ENCODE measurements around the gene LPIN2. TPM values are rescaled to one million over a fixed set of nuclear protein-coding genes. Genes with fewer than 3 reads are reported as not detected.

LPIN2 gene
- total RNA-seq, 1 donor from 2014 or later = 87.9 TPM

DNA sequence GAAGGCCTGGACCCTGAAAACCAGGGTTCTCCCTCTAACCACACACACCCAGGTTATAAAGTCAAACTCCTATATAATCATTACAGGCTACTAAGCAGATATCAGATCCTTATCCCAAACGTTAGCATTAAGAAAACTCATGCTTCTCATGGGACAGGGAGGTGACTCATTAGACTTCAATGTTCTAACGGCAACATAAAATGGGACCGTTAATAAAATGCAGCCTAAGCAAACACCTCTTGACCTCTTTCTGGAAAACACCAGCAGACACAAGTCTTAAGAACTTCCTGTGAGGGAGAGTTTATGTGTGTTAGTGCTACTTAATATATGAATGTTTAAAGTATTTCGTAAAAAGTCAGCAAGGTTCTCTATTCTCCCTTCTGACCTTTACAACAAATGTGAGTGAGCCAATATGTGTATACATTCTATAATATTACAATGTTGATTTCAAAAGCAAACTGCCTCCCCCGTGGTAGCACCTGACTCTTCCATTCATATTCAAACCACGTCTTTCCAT lies 31.7 kb downstream of the LPIN2 start:
- peak overlapping the region; percentile 91 for H3K27ac Mint-ChIP-seq
- intact Hi-C loops (cut with micrococcal nuclease) = loop anchor here (1.0 to 5.0 kb wide), 6 partner anchors 13 to 266 kb away; partner anchors contain the start of genes LPIN2 and MYL12A
- H3K36me3 Mint-ChIP-seq (ENCODE audit: low read depth) = peaks cover 24% of the 10 kb centered on the region
- peaks cover 84% of the 10 kb centered on the region for H3K4me1 Mint-ChIP-seq (ENCODE audit: low read depth)
- H3K9me3 Mint-ChIP-seq = no peaks in the 10 kb centered on the region
- H3K27me3 Mint-ChIP-seq (ENCODE audit: low read depth) = no peaks in the 10 kb centered on the region
- peak overlapping the region; percentile 82 for H3K4me3 Mint-ChIP-seq (ENCODE audit: low read depth)
- DNase-seq (ENCODE audit: low spot score) = no peak

DNA sequence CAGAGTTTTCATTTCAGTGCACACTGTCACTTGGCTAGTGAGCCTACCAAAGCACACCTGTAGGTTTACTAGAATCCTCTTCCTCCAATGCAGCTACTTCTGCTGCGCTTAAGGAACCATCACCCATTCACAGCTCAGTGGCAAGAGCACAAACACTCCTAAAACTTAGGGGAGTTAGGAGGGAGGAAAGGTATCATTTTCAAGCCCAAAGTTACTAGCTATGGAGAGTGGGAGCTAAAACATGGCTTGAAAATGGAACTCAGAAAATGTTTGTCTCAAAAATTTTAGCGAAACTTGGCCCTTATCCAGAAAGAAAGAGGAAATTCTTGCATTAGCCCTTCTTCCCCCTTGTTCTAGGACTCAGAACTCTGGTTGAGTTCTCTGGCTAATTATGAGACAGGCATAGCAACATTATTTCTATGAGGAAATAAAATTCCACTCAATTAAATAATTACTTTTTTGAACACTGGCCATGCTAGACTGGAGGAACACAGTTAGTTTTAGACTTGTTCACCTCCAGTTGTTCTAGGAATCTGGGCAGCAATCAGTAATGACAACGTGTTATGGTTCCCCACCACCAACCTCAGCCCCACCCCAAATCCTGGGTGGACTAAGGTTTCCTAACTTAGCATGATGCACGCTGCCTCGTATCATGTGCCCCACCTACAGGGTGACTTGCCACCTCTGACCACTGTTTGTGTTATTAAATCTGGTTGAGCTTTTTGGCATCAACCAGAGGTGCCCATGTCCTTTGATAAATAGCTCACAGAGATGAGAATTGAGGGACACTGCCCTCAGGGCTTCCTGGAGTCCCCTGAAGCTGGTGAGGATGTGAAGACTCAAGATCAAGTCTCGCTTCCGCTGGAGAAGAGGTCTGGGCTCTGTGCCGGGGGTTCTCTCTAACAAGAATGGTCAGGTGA lies 32.8 kb downstream of the LPIN2 start:
- Mint-ChIP-seq H3K27ac (peak overlapping the region; percentile 91), H3K36me3 (ENCODE audit: low read depth) (peaks cover 34% of the 10 kb centered on the region), H3K27me3 (ENCODE audit: low read depth) (no peaks in the 10 kb centered on the region), H3K4me3 (ENCODE audit: low read depth) (peak overlapping the region; percentile 82), H3K9me3 (no peaks in the 10 kb centered on the region), H3K4me1 (ENCODE audit: low read depth) (peaks cover 80% of the 10 kb centered on the region)
- intact Hi-C loops (cut with micrococcal nuclease) = loop anchor here (2.0 to 5.0 kb wide), 3 partner anchors 131 to 467 kb away; partner anchors contain the start of gene MYL12A
- DNase-seq (ENCODE audit: low spot score) = no peak

DNA sequence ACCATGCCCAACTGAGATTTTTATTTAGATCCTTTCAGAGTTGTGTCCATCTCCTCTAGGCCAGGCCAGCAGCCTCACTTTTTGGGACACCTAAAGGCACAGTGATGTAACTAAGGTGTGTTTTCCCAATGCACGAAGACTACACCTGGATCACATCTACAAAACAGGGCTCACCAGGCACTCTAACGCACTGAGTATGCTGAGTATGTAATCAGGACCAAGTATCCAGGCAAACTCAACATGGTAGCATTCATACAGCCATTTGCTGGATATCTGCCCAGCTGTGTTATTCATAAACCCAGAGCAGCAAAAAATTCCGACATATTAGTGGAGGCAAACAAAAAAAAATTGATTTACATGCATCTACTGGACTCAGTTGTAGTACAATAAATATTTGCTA lies 33.8 kb downstream of the LPIN2 start:
- H3K4me3 Mint-ChIP-seq (ENCODE audit: low read depth) = peak overlapping the region; percentile 75
- intact Hi-C loops (cut with micrococcal nuclease) = loop anchor here (5.0 kb wide), 1 partner anchor 468 kb away; no protein-coding TSS in a partner anchor
- no peaks in the 10 kb centered on the region for H3K27me3 Mint-ChIP-seq (ENCODE audit: low read depth)
- no peak for DNase-seq (ENCODE audit: low spot score)
- peaks cover 78% of the 10 kb centered on the region for H3K4me1 Mint-ChIP-seq (ENCODE audit: low read depth)
- no peaks in the 10 kb centered on the region for H3K9me3 Mint-ChIP-seq
- H3K36me3 Mint-ChIP-seq (ENCODE audit: low read depth) = peaks cover 42% of the 10 kb centered on the region
- peak overlapping the region; percentile 91 for H3K27ac Mint-ChIP-seq

DNA sequence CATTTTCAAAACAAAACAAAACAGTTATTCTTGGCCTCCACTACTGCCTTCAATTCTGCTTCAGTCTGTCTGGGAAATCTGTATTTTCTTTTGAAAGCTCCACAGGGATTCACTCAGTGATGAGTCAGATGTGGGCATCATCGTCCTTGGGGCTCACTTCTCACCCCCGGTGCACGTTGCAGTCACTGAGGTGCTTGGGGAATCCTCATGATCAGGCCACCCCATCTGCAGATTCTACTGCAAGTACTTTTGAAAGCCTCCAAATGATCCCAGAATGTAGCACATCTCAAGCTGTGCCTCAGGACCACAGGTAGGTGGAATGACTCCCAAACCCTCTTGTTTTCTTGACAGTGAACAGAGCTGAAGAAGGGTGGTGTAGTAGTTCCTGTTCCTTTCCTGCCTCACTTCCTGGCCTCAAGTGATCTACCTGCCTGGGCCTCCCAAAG lies 34.3 kb downstream of the LPIN2 start:
- H3K27me3 Mint-ChIP-seq (ENCODE audit: low read depth) = no peaks in the 10 kb centered on the region
- peak overlapping the region; percentile 91 for H3K27ac Mint-ChIP-seq
- peak overlapping the region; percentile 75 for H3K4me3 Mint-ChIP-seq (ENCODE audit: low read depth)
- intact Hi-C loops (cut with micrococcal nuclease) = loop anchor here (5.0 kb wide), 1 partner anchor 469 kb away; no protein-coding TSS in a partner anchor
- peaks cover 74% of the 10 kb centered on the region for H3K4me1 Mint-ChIP-seq (ENCODE audit: low read depth)
- no peak for DNase-seq (ENCODE audit: low spot score)
- no peaks in the 10 kb centered on the region for H3K9me3 Mint-ChIP-seq
- peaks cover 47% of the 10 kb centered on the region for H3K36me3 Mint-ChIP-seq (ENCODE audit: low read depth)

DNA sequence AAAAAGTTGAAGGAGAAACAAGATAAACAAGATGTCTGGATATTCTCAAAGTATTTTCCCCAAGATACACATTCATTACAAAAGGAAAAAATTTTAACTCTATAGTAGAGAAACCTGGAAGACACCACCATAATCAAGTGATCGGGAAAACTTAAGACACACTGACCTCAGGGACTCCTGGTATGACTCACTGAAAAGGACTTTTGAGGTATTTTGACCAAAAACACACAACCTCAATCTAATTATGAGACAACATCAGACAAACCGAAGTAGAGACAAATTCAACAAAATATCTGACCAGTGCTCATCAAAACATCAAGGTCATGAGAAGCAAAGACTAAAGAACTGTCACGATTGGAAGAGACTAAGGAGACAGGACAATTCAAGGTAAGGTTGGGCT lies 34.7 kb downstream of the LPIN2 start:
- no peak for DNase-seq (ENCODE audit: low spot score)
- H3K9me3 Mint-ChIP-seq = no peaks in the 10 kb centered on the region
- H3K27me3 Mint-ChIP-seq (ENCODE audit: low read depth) = no peaks in the 10 kb centered on the region
- peak overlapping the region; percentile 91 for H3K27ac Mint-ChIP-seq
- H3K4me3 Mint-ChIP-seq (ENCODE audit: low read depth) = peak overlapping the region; percentile 75
- intact Hi-C loops (cut with micrococcal nuclease) = loop anchor here (5.0 kb wide), 1 partner anchor 469 kb away; no protein-coding TSS in a partner anchor
- H3K36me3 Mint-ChIP-seq (ENCODE audit: low read depth) = peaks cover 51% of the 10 kb centered on the region
- H3K4me1 Mint-ChIP-seq (ENCODE audit: low read depth) = peaks cover 75% of the 10 kb centered on the region

DNA sequence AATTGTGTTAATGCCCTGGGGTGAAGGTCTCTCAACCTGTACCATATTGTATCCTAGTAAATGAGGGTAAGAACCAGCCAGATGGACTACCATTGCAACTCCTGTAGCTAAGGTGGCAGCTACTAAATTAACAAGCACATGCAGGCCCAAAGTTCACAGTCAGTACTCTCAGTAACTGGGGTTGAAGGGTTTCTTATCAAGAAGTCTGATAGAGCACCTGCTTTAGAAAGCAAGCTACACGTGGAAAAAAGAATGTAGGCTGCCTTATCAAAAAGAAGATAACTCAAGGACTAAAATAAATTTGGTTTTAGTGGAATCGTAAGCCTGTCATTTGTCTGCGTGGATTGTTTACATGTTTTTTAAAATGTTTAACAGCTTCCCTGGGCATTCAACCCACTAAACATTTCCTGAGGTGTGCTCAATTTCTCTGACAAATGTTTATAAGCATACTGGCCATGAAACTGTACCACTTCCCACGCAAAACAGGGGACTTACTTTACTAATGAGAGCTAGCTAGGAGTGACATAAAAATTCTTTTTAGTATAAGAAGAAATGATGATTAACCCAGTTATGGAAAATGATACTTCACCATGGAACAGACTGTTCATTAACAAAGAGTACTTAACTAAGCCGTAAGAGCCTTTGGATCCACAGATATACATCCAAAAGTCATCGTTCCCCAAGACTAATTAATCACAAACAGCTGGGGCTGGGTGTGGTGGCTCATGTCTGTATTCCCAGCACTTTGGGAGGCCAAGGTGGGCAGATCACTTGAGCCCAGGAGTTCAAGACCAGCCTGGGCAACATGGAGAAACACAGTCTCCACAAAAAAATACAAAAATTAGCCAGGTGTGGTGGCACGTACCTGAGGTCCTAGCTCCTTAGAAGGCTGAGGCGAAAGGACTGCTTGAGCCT lies 36.5 kb downstream of the LPIN2 start:
- H3K9me3 Mint-ChIP-seq = no peaks in the 10 kb centered on the region
- intact Hi-C loops (cut with micrococcal nuclease) = loop anchor here (5.0 kb wide), 1 partner anchor 471 kb away; no protein-coding TSS in a partner anchor
- peak overlapping the region; percentile 85 for H3K27ac Mint-ChIP-seq
- H3K27me3 Mint-ChIP-seq (ENCODE audit: low read depth) = no peaks in the 10 kb centered on the region
- H3K36me3 Mint-ChIP-seq (ENCODE audit: low read depth) = peaks cover 60% of the 10 kb centered on the region
- H3K4me1 Mint-ChIP-seq (ENCODE audit: low read depth) = peaks cover 78% of the 10 kb centered on the region
- H3K4me3 Mint-ChIP-seq (ENCODE audit: low read depth) = peak overlapping the region; percentile 53
- no peak for DNase-seq (ENCODE audit: low spot score)

DNA sequence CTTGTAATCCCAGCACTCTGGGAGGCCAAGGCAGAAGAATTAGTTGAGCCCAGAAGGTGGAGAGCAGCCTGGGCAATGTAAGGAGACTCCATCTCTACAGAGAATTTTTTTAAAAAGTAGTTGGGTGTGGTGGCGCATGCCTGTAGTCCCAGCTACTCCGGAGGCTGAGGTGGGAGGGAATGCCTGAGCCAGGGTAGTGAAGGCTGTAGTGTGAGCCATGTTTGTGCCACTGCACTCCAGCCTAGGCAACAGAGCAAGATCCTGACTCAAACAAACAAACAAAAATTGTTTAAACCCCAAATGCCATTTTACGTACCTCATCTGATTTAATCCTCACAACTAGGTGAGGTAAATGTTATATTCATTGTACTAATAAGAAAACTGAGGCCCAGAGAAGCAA lies 38.2 kb downstream of the LPIN2 start:
- intact Hi-C loops (cut with micrococcal nuclease) = loop anchor here (5.0 kb wide), 1 partner anchor 473 kb away; no protein-coding TSS in a partner anchor
- peaks cover 81% of the 10 kb centered on the region for H3K4me1 Mint-ChIP-seq (ENCODE audit: low read depth)
- no peak for DNase-seq (ENCODE audit: low spot score)
- no peaks in the 10 kb centered on the region for H3K9me3 Mint-ChIP-seq
- H3K4me3 Mint-ChIP-seq (ENCODE audit: low read depth) = no peak overlapping the region
- H3K27ac Mint-ChIP-seq = peak overlapping the region; percentile 51
- H3K27me3 Mint-ChIP-seq (ENCODE audit: low read depth) = no peaks in the 10 kb centered on the region
- H3K36me3 Mint-ChIP-seq (ENCODE audit: low read depth) = peaks cover 70% of the 10 kb centered on the region

DNA sequence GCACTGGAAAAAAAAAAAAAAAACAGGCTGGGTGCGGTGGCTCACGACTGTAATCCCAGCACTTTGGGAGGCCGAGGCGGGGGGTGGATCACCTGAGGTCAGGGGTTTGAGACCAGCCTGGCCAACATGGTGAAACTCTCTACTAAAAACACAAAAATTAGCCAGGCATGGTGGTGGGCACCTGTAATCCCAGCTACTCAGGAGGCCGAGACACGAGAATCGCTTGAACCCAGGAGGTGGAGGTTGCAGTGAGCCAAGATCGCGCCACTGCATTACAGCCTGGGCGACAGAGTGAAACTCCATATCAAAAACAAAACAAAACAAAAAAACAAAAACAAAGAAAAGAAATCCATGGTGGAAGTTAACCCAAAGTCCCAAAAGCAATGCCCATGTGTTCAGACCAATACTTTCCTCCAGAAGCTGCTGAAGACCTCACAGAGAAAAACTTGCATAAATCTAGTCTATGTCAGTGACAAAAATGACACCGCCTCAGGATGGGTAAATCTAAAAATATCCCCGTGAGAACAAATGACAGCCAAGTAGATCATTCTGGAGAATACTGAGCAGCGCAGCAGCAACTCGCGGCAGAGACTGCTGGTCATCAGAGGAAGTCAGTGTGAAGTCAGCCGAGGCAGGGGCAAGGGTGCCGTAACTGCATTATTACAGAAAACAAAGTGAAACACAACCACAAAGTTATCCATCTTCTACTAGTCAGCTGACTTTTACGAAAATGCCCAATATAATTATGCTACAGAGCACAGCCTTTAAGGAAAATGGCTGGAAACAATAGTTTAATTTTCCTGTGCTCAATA lies 41.0 kb downstream of the LPIN2 start:
- no peaks in the 10 kb centered on the region for H3K27me3 Mint-ChIP-seq (ENCODE audit: low read depth)
- intact Hi-C loops (cut with micrococcal nuclease) = loop anchor here (1.0 kb wide), 2 partner anchors 10 kb away; no protein-coding TSS in a partner anchor
- H3K4me3 Mint-ChIP-seq (ENCODE audit: low read depth) = peak overlapping the region; percentile 89
- peak; percentile 67 for DNase-seq (ENCODE audit: low spot score)
- peaks cover 72% of the 10 kb centered on the region for H3K36me3 Mint-ChIP-seq (ENCODE audit: low read depth)
- no peaks in the 10 kb centered on the region for H3K9me3 Mint-ChIP-seq
- H3K4me1 Mint-ChIP-seq (ENCODE audit: low read depth) = peaks cover 81% of the 10 kb centered on the region
- H3K27ac Mint-ChIP-seq = peak overlapping the region; percentile 98

DNA sequence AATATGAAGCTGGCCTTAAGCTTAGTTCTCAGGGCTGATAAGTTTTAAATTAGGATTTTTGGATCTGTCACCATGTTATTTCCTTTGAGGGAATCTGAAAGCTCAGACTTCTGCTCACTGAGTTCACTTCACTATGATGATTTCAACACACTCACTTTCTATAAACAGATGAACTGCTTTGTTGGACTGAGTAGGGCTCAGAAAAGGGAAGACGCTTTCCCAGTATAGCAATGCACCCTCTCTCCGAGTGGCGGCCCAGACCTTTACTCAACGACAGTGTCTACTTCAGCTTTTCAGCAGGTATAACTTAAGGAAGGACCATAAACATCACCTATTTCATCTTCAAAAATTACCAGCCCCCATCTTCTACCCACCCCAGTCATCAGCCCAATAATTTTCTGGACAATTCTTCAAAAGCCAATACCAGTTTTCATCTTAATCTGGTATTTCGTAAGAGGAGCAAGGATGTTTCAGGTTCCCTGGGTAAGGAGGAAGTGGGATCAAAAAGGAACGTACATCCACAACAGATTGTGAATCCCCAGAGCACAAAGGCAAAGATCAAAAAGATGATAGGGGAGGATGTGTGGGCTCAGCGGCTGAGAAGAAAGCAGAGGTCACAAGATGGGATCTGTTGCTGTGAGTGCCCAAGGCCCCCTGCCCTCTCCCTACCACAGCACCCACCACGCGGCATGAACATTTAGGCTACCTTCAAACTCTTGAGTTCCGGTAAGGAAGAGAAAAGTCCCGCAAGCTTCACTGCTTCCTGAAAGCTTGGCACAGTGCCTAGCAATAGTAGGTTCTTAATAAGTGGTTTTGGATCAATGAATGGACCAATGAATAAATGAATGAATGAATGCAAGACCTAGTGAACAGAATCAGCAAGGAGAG lies 41.9 kb downstream of the LPIN2 start:
- DNase-seq (ENCODE audit: low spot score) = no peak
- Mint-ChIP-seq H3K4me1 (ENCODE audit: low read depth) (peaks cover 82% of the 10 kb centered on the region), H3K27ac (peak overlapping the region; percentile 98), H3K27me3 (ENCODE audit: low read depth) (no peaks in the 10 kb centered on the region), H3K36me3 (ENCODE audit: low read depth) (peaks cover 67% of the 10 kb centered on the region), H3K9me3 (no peaks in the 10 kb centered on the region), H3K4me3 (ENCODE audit: low read depth) (peak overlapping the region; percentile 89)
- intact Hi-C loops (cut with micrococcal nuclease) = no loop called here

DNA sequence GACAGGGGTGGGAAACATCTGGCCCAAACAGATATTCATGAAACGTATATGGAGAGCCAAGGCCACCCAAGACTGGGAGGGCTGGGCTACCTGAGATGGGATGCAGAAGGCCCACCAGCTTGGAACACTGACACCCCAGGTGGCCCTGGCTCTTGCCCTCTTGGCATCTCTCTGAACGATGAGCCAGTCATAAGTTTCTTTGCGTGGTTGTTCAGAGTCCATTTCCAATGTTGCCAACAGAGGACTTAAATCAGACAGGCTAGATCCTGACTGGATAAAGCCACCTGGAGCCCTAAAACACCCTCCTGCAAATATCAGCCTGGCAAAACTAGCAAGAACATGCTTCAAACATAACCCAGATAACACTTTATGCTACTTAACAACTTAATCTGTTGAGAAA lies 42.6 kb downstream of the LPIN2 start:
- peaks cover 60% of the 10 kb centered on the region for H3K36me3 Mint-ChIP-seq (ENCODE audit: low read depth)
- intact Hi-C loops (cut with micrococcal nuclease) = no loop called here
- H3K27me3 Mint-ChIP-seq (ENCODE audit: low read depth) = no peaks in the 10 kb centered on the region
- H3K27ac Mint-ChIP-seq = peak overlapping the region; percentile 98
- peaks cover 80% of the 10 kb centered on the region for H3K4me1 Mint-ChIP-seq (ENCODE audit: low read depth)
- H3K4me3 Mint-ChIP-seq (ENCODE audit: low read depth) = peak overlapping the region; percentile 45
- no peaks in the 10 kb centered on the region for H3K9me3 Mint-ChIP-seq
- no peak for DNase-seq (ENCODE audit: low spot score)

DNA sequence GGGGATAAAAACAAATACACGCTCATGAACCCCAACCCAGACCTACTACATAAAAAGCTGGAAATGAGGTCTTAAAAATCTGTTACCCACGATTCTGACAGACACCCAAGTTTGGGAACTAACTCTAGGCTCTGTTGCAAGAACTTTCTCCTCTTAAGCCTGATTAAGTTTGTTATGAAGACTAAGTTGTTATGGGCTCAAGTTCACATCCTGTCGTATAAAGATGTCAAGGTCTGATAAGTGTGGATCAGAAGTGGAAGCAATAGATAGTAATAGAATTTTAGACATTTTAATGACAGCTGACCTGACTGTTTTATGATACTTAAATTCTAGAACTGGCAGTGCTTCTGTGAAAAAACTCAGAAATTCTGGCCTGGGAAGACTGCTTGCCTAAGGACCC lies 43.2 kb downstream of the LPIN2 start:
- Mint-ChIP-seq H3K9me3 (no peaks in the 10 kb centered on the region), H3K27me3 (ENCODE audit: low read depth) (no peaks in the 10 kb centered on the region), H3K4me3 (ENCODE audit: low read depth) (peak overlapping the region; percentile 45), H3K4me1 (ENCODE audit: low read depth) (peaks cover 83% of the 10 kb centered on the region), H3K27ac (peak overlapping the region; percentile 98), H3K36me3 (ENCODE audit: low read depth) (peaks cover 59% of the 10 kb centered on the region)
- intact Hi-C loops (cut with micrococcal nuclease) = no loop called here
- DNase-seq (ENCODE audit: low spot score) = no peak

Measured in activated T-helper 2 cell treated with anti-CD3 and anti-CD28 coated beads, Interferon-gamma antibody, Interleukin-2, Interleukin-4, amounts not matched to agents 10 μg/mL and 5 μg/mL and 100 μg/mL, durations not matched to agents 14 hours and 24 hours and 36 hours (primary cell).